Parathyroid adenoma (tissue), 2 donors: ENCODE results near the gene EFCC1.

ENCODE experiments used
- H2AFZ ChIP-seq: fragments of 300-600 bp; sonication (generic); one replicate; pipeline ENCODE4 v1.7.0; 2017; ENCODE audit warnings: antibody characterized with exemption, mild to moderate bottlenecking
- H3K27ac ChIP-seq: fragments of 300-600 bp; sonication (generic); one replicate; pipeline ENCODE4 v1.7.0; 2017
- H3K27me3 ChIP-seq: fragments of 300-600 bp; sonication (generic); one replicate; pipeline ENCODE4 v1.7.0; 2017; ENCODE audit warnings: low read length; ENCODE audit not compliant: control insufficient read depth, insufficient read depth
- H3K36me3 ChIP-seq: fragments of 300-600 bp; sonication (generic); one replicate; pipeline ENCODE4 v1.7.0; 2017; ENCODE audit warnings: low read length; ENCODE audit not compliant: control insufficient read depth, insufficient read depth
- H3K4me1 ChIP-seq: fragments of 300-600 bp; sonication (generic); one replicate; pipeline ENCODE4 v1.7.0; 2017; ENCODE audit warnings: control low read depth
- H3K4me2 ChIP-seq: fragments of 300-600 bp; sonication (generic); one replicate; pipeline ENCODE4 v1.7.0; 2017; ENCODE audit warnings: low read length
- H3K4me3 ChIP-seq: fragments of 300-600 bp; sonication (generic); one replicate; pipeline ENCODE4 v1.7.0; 2017; ENCODE audit warnings: low read depth, low read length
- H3K79me2 ChIP-seq: fragments of 300-600 bp; sonication (generic); one replicate; pipeline ENCODE4 v1.7.0; 2017; ENCODE audit warnings: control low read depth
- H3K9ac ChIP-seq: fragments of 300-600 bp; sonication (generic); one replicate; pipeline ENCODE4 v1.7.0; 2017; ENCODE audit warnings: mild to moderate bottlenecking
- H3K9me3 ChIP-seq: fragments of 300-600 bp; sonication (generic); one replicate; pipeline ENCODE4 v1.7.0; 2017; ENCODE audit warnings: low read length; ENCODE audit not compliant: control insufficient read depth
- CTCF ChIP-seq: fragments of 300-600 bp; sonication (generic); IDR thresholded peaks from one replicate; pipeline ENCODE4 v1.7.0; 2017; ENCODE audit warnings: antibody characterized with exemption, mild to moderate bottlenecking
- donor health status: primary hyperparathyroidism.

EFCC1 gene

GRCh38 chr3:129025691-129026435 is 24.8 kb downstream of the EFCC1 start:
- Histone ChIP-seq H3K9me3 (no peaks in the 10 kb centered on the region), H3K36me3 (no peaks in the 10 kb centered on the region), H3K27ac (no peak overlapping the region), H3K27me3 (no peaks in the 10 kb centered on the region), H2AFZ (no peak overlapping the region), H3K4me2 (no peak overlapping the region), H3K9ac (no peak overlapping the region), H3K79me2 (no peaks in the 10 kb centered on the region), H3K4me1 (peaks cover 5% of the 10 kb centered on the region), H3K4me3 (no peak overlapping the region)
- TF ChIP-seq CTCF = no peak

- Histone ChIP-seq H3K4me1 (peaks cover 5% of the 10 kb centered on the region), H3K36me3 (no peaks in the 10 kb centered on the region), H3K27ac (peak overlapping the region; percentile 1), H3K4me3 (peak overlapping the region; percentile 46), H3K79me2 (no peaks in the 10 kb centered on the region), H2AFZ (peak overlapping the region; percentile 63), H3K9me3 (no peaks in the 10 kb centered on the region), H3K4me2 (peak overlapping the region; percentile 82), H3K27me3 (no peaks in the 10 kb centered on the region), H3K9ac (no peak overlapping the region)
- peak; percentile 62 for TF ChIP-seq CTCF
These were observed 25.8 kb downstream of the EFCC1 start for GRCh38 chr3:129026728-129027543.

GRCh38 chr3:129027544-129027880 is 26.4 kb downstream of the EFCC1 start:
- H3K79me2 ChIP-seq = no peaks in the 10 kb centered on the region
- TF ChIP-seq CTCF = no peak
- no peaks in the 10 kb centered on the region for H3K9me3 ChIP-seq
- no peaks in the 10 kb centered on the region for H3K36me3 ChIP-seq
- peaks cover 5% of the 10 kb centered on the region for H3K4me1 ChIP-seq
- H3K9ac ChIP-seq = no peak overlapping the region
- peak overlapping the region; percentile 63 for H2AFZ ChIP-seq
- H3K27ac ChIP-seq = no peak overlapping the region
- peak overlapping the region; percentile 46 for H3K4me3 ChIP-seq
- H3K27me3 ChIP-seq = no peaks in the 10 kb centered on the region
- H3K4me2 ChIP-seq = peak overlapping the region; percentile 82

GRCh38 chr3:129028866-129029265 is 27.8 kb downstream of the EFCC1 start:
- Histone ChIP-seq H3K27ac (no peak overlapping the region), H3K4me1 (peaks cover 5% of the 10 kb centered on the region), H3K9ac (no peak overlapping the region), H3K4me3 (no peak overlapping the region), H3K4me2 (no peak overlapping the region), H3K27me3 (no peaks in the 10 kb centered on the region), H3K9me3 (no peaks in the 10 kb centered on the region), H3K79me2 (no peaks in the 10 kb centered on the region), H2AFZ (no peak overlapping the region), H3K36me3 (no peaks in the 10 kb centered on the region)
- no peak for TF ChIP-seq CTCF
